Hematopoietic multipotent progenitor cell (in vitro differentiated cells): ENCODE results near the gene DPP7. TPM values are rescaled to one million over a fixed set of nuclear protein-coding genes. Genes with fewer than 3 reads are reported as not detected.
A peak's percentile ranks its signal among the peaks of the same experiment; 100 is the strongest.

ENCODE experiments used
- DNase-seq, 3 donors: peaks; one replicate each; pipeline ENCODE4 v3.0.0-alpha.2; 2011 to 2015; ENCODE audit warnings: low read depth in 2 of 3, low spot score in 2 of 3
- total RNA-seq: library from RNA; depleted of rRNA; stranded (reverse); fragments of >200 nt; gene quantifications from one replicate; pipeline ENCODE4 v1.2.3, GENCODE V29; 2012

DPP7 gene
- 154 TPM for total RNA-seq

DNA sequence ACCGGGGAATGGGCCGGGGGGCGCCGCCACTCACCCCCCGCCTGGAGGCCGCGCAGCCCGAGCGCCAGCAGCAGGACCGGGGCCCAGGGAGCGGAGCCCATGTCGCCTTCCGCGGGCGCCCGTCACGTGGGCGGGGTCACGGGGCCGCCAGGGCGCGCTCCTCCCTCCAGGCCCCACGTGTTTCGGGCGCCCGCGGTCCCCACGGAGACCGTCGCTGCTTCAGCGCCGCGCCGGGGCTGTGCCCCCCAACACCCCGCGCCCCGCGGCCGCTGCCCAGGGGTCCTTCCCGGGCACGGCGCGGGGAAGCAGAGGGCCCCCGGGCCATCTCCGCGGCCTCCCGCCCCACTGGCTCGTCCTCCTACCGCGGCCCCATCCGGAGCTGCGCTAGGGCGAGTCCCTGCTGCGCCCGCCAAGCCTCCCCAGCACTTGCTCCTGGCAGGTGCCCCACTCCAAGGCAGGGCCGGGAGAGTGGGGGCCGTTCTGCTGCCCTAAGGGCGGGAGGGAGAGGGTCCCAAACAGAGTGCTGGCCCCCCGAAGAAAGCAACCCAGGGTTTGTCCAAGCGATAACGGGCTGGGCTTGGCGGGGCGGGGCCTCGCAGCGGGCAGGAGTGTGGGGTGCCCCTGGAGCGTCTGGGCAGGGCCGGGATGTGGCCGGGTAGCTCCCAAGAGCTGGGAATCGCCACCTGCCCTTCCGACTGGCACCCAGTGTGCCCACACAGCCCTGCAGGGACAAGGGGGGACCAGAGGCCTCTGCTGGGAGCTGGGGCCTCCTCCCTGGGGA is at the start of gene DPP7:
DPP7 (minus strand) TSS at position 121 of the 781 bp plus-strand sequence; CDS start at position 101, 20 bp downstream.
- peak; percentile 64 to 68 (median 67) for DNase-seq

- DNase-seq, result no peak
Measured at GRCh38 chr9:137163805-137164204, 49.3 kb upstream of the DPP7 start.

GRCh38 chr9:137163365-137163715 is 48.8 kb upstream of the DPP7 start:
- no peak for DNase-seq

DNA sequence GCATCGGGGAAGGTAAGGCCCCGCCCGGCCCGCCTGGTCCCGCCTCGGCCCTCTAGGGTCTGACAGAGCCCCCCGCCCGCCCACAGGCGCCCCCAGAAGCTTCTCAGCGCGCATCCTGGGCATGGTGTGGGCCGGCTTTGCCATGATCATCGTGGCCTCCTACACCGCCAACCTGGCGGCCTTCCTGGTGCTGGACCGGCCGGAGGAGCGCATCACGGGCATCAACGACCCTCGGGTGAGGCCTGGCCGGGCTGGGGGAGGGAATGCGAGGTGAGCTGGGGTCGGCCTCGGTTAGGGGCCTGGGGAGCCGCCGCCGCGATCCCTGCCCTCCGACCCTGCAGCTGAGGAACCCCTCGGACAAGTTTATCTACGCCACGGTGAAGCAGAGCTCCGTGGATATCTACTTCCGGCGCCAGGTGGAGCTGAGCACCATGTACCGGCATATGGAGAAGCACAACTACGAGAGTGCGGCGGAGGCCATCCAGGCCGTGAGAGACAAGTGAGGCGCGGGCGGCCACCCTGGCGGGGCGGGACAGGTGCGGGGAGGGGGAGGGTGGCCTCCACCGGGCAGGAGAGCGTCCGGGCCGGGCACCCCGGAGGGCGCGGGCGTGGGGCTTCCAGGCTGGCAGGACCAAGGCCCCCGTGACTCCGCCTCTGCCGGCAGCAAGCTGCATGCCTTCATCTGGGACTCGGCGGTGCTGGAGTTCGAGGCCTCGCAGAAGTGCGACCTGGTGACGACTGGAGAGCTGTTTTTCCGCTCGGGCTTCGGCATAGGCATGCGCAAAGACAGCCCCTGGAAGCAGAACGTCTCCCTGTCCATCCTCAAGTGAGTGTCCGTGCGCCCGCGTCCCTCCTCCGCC is 48.2 kb upstream of the DPP7 start:
- no peak for DNase-seq

DNA sequence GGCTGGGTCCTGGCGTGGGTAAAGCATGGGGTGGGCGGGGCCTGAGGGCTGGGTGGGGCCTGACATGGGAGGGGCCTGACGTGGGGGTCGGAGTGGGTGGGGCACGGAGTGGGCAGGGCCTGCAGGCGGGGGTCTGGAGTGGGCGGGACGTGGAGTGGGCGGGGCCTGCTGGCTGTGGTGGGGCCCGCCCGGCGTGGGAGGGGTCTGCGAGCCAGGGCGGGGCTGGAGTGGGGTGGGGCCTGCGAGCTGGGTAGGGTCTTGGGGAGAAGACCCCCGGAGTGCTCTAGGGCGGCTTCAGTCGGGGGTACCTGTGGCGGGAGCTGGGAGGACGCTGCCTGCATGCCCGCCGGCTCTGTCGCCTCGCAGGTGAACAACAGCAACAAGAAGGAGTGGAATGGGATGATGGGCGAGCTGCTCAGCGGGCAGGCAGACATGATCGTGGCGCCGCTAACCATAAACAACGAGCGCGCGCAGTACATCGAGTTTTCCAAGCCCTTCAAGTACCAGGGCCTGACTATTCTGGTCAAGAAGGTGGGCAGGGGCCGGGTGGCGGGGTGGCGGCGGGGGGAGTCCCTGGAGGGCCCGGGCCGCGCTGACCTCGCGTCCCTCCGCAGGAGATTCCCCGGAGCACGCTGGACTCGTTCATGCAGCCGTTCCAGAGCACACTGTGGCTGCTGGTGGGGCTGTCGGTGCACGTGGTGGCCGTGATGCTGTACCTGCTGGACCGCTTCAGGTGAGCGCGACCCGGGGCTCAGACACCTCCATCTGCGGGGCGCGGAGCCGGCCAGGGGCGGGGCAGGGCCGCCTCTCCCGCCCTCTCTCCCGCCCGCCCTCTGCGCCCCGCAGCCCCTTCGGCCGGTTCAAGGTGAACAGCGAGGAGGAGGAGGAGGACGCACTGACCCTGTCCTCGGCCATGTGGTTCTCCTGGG is 47.3 kb upstream of the DPP7 start:
- DNase-seq, result no peak

GRCh38 chr9:137160716-137161557 is 46.4 kb upstream of the DPP7 start:
- no peak for DNase-seq

DNA sequence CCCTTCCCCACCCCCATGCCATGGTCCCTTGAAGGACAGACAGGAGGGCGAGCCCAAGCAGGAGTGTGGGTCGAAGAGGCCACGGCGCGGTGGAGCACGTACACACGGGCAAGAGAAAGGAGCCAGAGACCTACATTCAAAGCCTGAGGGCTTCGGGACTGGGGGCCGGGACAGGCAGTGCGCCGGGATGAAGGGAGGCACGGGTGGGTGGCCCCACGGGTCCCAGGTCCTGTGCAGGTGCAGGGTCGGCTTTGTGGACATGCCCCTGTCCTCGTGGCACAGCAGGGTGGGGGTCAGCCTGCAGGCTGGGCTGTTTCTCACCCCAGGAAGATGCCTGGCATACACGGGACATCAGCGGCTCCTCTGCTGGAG is 45.5 kb upstream of the DPP7 start:
- no peak for DNase-seq

DNA sequence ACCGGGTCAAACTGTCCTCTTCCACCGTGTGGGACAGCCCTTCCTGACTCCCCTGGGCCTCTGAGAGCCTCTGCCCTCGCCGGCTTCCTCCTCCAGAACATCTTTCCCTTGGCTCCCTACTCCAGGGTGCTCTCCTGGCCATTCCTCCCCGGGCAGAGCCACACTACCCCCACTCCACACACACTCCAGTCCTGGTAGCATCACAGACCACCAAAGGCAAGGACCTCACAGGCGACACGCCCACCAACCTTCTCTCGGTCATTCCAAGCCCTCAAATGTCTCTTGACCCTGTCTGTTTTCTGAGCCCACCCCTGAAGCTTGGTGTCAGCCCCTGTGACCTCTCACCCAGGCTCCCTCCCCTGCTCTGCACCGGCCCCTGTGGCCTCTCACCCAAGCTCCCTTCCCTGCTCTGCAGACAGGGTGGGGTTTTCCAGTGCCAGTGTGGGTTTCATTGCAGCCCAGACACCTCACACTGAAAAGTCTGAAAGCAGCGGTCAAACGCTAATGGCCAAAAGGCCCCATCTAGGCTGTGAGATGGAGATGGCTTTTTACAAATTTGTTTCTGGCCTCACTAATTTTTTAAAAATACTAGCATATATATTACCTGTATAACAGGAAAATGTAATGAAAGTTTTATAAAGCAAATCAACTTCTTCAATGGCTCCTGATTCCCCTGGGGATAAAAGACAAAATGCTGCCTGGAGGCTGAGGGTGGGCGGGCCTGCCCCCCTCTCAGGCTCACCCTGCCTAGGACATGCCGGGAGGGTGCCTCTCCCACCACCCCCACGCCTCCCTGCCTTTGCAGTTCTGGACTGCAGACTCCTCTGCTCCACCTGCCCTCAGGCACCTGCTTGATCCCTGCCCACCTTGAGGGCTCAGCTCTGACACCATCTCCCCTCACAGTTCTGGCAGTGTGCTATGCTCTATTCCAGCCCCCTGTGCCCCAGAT is 44.8 kb upstream of the DPP7 start:
- DNase-seq, result no peak

GRCh38 chr9:137158625-137159024 is 44.1 kb upstream of the DPP7 start:
- DNase-seq, result no peak

- DNase-seq, result no peak
Measured at GRCh38 chr9:137157618-137158415, 43.3 kb upstream of the DPP7 start.

DNA sequence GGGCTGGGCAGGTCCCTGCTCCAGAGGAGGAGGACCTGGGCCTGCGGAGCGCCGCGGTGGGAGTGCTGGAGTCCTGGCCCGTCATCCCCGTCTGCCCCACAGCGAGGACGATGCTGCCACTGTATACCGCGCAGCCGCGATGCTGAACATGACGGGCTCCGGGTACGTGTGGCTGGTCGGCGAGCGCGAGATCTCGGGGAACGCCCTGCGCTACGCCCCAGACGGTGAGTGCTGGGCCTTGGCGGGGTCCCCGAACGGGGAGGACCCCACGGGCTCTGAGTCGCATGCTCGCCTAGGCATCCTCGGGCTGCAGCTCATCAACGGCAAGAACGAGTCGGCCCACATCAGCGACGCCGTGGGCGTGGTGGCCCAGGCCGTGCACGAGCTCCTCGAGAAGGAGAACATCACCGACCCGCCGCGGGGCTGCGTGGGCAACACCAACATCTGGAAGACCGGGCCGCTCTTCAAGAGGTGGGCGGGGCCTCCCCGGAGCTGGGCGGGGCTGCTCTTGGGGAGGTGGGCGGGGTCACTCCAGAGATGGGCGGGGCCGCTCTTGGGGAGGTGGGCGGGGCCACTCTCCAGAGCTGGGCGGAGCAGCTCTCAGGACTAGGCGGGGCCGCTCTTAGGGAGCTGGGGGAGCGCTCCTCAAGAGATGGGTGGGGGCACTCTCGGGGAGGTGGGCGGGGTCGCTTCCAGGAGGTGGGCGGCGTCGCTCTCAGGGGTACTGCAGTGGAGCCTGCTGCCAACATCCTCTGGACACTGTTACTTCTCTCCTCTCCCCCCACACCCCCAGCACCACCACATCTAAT is 42.2 kb upstream of the DPP7 start:
- peak; percentile 22 to 67 (median 48) for DNase-seq

DNA sequence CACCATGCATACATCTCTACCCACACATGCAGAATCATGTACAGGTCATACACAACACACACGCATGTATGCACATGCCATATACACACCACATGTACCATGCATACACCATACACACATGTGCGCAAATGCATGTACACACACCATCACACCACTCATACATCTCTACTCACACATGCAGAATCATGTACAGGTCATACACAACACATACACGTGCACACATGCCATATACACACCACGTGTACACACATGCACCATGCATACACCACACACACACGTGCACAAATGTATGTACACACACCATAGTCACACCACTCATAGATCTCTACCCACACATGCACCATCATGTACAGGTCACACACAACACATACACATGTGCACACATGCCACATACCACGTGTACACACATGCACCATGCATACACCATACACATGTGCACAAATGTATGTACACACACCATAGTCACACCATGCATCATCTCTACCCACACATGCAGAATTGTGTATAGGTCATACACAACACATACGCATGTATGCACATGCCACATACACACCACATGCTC is 38.4 kb upstream of the DPP7 start:
- DNase-seq, result no peak

DNA sequence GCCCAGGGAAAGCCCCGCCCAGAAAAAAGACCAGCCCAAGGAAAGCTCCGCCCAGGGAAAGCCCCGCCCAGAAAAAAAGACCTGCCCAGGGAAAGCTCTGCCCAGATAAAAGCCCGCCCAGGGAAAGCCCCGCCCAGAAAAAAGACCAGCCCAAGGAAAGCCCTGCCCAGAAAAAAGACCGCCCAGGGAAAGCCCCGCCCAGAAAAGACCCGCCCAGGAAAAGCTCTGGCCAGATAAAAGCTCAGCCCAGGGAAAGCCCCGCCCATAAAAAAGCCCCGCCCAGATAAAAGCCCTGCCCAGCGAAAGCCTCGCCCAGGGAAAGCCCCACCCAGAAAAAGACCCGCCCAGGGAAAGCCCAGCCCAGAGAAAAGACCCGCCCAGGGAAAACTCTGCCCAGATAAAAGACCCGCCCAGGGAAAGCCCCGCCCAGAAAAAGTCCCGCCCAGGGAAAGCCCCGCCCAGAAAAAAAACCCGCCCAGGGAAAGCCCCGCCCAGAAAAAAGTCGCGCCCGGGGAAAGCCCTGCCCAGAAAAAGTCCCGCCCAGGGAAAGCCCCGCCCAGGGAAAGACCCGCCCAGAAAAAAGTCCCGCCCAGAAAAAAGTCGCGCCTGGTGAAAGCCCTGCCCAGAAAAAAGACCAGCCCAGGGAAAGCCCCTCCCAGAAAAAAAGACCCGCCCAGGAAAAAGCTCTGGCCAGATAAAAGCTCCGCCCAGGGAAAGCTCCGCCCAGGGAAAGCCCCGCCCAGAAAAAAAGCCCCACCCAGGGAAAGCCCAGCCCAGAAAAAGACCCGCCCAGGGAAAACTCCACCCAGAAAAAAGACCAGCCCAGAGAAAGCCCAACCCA is 36.3 kb upstream of the DPP7 start:
- peak in 2 of 3 donors; percentile 45 to 70 for DNase-seq

- DNase-seq, result no peak
Measured at GRCh38 chr9:137149942-137150616, 35.5 kb upstream of the DPP7 start.

DNA sequence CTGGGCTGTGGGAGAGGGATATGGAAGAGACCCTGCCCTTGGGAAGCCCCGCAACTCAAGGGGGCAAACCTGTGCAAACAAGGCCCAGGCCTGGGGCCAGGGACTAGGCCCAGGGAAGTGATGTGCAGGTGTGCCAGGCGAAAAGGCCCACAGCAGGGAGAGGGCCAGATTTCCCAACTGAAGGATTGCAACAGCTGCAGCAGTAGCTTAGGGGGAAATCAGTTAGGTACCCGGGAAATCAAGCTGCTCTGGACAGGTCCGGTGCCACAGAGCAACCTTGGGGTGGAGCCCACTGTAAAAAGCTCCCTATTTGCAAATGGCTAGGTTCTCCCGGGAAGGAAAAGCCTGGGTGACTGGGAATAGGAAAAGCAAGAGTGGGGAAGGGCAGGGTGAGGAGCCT is 34.8 kb upstream of the DPP7 start:
- no peak for DNase-seq
